Epithelial cell of umbilical artery (primary cell): Measurements from ENCODE around the gene MAGEA6. TPM values are rescaled to one million over a fixed set of nuclear protein-coding genes. Genes with fewer than 3 reads are reported as not detected.

Experiments used
- total RNA-seq: library from RNA; depleted of rRNA; stranded (reverse); fragments of >200 nt; gene quantifications from 2 replicates; pipeline ENCODE4 v1.2.3, GENCODE V29; 2014

MAGEA6 gene, protein sequence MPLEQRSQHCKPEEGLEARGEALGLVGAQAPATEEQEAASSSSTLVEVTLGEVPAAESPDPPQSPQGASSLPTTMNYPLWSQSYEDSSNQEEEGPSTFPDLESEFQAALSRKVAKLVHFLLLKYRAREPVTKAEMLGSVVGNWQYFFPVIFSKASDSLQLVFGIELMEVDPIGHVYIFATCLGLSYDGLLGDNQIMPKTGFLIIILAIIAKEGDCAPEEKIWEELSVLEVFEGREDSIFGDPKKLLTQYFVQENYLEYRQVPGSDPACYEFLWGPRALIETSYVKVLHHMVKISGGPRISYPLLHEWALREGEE
- not detected in 2 replicates for total RNA-seq

DNA sequence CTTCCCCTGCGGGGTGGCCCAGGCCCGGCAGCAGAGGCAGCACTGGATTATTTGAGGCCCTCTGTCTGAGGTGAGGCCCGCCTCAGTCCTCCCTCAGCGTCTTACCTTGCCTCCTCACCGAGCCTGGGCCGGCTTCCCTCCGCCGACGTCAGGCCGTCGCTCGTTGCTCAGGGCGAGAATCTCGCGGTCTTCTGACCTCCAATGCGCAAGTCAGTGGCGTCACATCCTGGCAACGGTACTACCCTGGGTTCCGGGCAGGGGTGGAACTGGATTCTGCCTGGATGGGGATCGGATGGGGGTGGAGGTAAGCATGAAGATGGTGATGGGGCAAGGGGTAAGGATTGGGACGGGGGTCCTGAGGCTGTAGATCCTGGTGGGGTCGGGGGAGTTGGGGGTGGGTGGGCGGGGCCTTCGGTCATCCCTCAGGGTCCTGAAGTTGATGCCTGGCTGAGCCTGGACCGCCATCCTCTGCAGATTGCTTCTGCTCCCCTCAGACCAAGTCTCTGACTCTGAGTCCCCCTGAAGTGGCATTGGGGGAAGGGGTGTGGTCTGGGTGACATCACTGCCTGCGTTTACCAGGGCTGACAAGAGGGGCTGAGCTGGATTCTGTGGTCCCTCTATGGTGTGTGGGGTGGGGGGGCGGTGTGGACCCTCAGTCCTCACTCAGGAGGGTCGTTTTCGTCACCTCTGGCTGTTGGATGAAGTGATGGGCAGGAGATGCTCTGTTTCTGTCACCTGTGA is at the start of gene MAGEA6:
Gene MAGEA6, minus strand, starts transcription at position 141 of the 741 bp plus-strand sequence. CDS start 2,039 bp downstream, outside the sequence.

GRCh38 chrX:152758918-152759317 is 10.6 kb downstream of the MAGEA6 start, which contains the start of gene CSAG3:
TSS of gene CSAG3 (plus strand) at chrX:152759218.

DNA sequence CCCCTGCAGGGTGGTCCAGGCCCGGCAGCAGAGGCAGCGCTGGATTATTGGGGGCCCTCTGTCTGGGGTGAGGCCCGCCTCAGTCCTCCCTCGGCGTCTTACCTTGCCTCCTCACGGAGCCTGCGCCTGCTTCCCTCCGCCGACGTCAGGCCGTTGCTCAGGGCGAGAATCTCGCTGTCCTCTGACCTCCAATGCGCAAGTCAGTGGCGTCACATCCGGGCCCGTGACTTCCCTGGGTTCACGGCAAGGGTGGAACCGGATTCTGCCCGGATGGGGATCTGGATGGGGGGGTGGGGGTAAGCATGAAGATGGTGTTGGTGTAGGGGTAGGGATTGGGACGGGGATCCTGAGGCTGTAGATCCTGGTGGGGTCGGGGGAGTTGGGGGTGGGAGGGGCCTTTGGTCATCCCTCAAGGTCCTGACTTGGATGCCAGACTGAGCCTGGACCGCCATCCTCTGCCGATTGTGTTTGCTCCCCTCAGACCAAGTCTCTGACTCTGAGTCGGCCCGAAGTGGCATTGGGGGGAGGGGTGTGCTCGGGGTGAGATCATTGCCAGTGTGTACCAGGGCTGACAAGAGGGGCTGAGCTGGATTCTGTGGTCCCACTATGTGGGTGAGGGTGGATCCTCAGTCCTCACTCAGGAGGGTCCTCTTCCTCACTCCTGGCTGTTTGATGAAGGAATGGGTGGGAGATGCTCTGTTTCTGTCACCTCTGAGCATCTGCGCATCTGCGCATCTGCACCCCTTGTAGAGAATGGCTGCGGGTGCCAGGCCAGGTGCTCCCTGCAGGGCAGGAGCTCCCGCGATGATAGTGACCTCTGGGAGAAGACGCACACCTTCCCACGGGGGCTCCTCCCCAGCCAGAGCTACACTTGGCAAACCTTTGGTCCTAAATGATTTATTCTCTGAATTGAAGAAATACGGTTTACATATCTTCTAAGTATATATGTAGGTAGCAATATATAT is 15.5 kb downstream of the MAGEA6 start, which contains the start of gene MAGEA2:
Gene MAGEA2, minus strand, starts transcription at position 157 of the 965 bp plus-strand sequence. CDS start 2,479 bp downstream, outside the sequence.

GRCh38 chrX:152733261-152733975 is 36.1 kb downstream of the MAGEA6 start, which contains the start of the genes CSAG1 and MAGEA12:
TSS of gene CSAG1 (minus strand) at chrX:152733721. CDS start at chrX:152732460, 1,261 bp downstream.
TSS of gene MAGEA12 (plus strand) at chrX:152733757. CDS start at chrX:152736162, 2,405 bp downstream.

Other genes starting within 250 kb of the MAGEA6 start
- not detected in 2 replicates for gene GABRQ, start 131.8 kb downstream of the MAGEA6 start, total RNA-seq
- not detected in 2 replicates for gene MAGEA3, start 70.9 kb downstream of the MAGEA6 start, total RNA-seq
- gene CSAG2, start 60.4 kb downstream of the MAGEA6 start, total RNA-seq = not detected in 2 replicates
- gene MAGEA2B, start 55.1 kb downstream of the MAGEA6 start, total RNA-seq = not detected in 2 replicates
- gene CSAG1, start 36.0 kb downstream of the MAGEA6 start, total RNA-seq = not detected in 2 replicates
- not detected in 2 replicates for gene MAGEA12, start 35.9 kb downstream of the MAGEA6 start, total RNA-seq
- not detected in 2 replicates for gene MAGEA2, start 15.8 kb downstream of the MAGEA6 start, total RNA-seq
- not detected in 2 replicates for gene CSAG3, start 10.5 kb downstream of the MAGEA6 start, total RNA-seq
- gene CETN2, start 61.1 kb upstream of the MAGEA6 start, total RNA-seq = 30.5 and 34.2 TPM in 2 replicates
- 23.7 and 34.0 TPM in 2 replicates for gene NSDHL, start 61.4 kb upstream of the MAGEA6 start, total RNA-seq
- 8.4 and 11.0 TPM in 2 replicates for gene ZNF185, start 128.4 kb upstream of the MAGEA6 start, total RNA-seq
- gene PNMA5, start 224.4 kb upstream of the MAGEA6 start, total RNA-seq = not detected in 2 replicates